ENCODE measurements around the gene TMEM247.

TMEM247 gene

GRCh38 chr2:46530639-46531038 lies 51.3 kb downstream of the TMEM247 start:
- TF ChIP-seq, protein P1, sequence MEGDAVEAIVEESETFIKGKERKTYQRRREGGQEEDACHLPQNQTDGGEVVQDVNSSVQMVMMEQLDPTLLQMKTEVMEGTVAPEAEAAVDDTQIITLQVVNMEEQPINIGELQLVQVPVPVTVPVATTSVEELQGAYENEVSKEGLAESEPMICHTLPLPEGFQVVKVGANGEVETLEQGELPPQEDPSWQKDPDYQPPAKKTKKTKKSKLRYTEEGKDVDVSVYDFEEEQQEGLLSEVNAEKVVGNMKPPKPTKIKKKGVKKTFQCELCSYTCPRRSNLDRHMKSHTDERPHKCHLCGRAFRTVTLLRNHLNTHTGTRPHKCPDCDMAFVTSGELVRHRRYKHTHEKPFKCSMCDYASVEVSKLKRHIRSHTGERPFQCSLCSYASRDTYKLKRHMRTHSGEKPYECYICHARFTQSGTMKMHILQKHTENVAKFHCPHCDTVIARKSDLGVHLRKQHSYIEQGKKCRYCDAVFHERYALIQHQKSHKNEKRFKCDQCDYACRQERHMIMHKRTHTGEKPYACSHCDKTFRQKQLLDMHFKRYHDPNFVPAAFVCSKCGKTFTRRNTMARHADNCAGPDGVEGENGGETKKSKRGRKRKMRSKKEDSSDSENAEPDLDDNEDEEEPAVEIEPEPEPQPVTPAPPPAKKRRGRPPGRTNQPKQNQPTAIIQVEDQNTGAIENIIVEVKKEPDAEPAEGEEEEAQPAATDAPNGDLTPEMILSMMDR (IDR thresholded peaks at IDR 0.05; ENCODE audit: control insufficient read depth, extremely low read depth, insufficient read depth), result no peak
- no peak for DNase-seq (ENCODE audit: low read depth)
- no peak overlapping the region for H3K4me3 ChIP-seq (ENCODE audit: low read depth, low read length)

- TF ChIP-seq, protein P1 (IDR thresholded peaks at IDR 0.05; ENCODE audit: control insufficient read depth, extremely low read depth, insufficient read depth), result no peak
- no peak for DNase-seq (ENCODE audit: low read depth)
- H3K4me3 ChIP-seq (ENCODE audit: low read depth, low read length), result no peak overlapping the region
These were observed 52.5 kb downstream of the TMEM247 start for GRCh38 chr2:46531863-46532262.

Data from LNCaP clone FGC (cell line).